Psoas muscle (tissue), 8 donors: ENCODE measurements around the gene TBL2. TPM values are rescaled to one million over a fixed set of nuclear protein-coding genes. Genes with fewer than 3 reads are reported as not detected.
"Not testable (repeated sequence)": the region's sequence is repeated elsewhere in the genome, so short reads cannot be mapped to it uniquely, and the experiment has no call there.

Experiments
- ATAC-seq, 4 donors: fragments of 200-7000 bp; cut with Tn5 transposase; one replicate each; pipeline ENCODE4 v1.9.1; 2020; ENCODE audit warnings: moderate library complexity in 3 of 4, mild to moderate bottlenecking in 2 of 4
- DNase-seq, 2 donors: peaks; one replicate each; pipeline ENCODE4 v3.0.0-alpha.2; 2020
- H3K27ac ChIP-seq: fragments of 200-600 bp; one replicate; pipeline ENCODE4 v1.8.0; 2022
- H3K27me3 ChIP-seq, 3 donors: fragments of 200-600 bp in 1 of 3; one replicate each; pipeline versions ENCODE4 v1.6.1 to v1.8.0; 2013 to 2022; ENCODE audit warnings: low read length in 2 of 3, mild to moderate bottlenecking in 2 of 3, moderate library complexity in 1 of 3; ENCODE audit not compliant: insufficient read depth in 3 of 3
- H3K36me3 ChIP-seq, 2 donors: fragments of 200-600 bp in 1 of 2; one replicate each; pipeline versions ENCODE4 v1.6.1 to v1.8.0; 2013 to 2022; ENCODE audit warnings: low read depth in 1 of 2, mild to moderate bottlenecking in 1 of 2, moderate library complexity in 1 of 2; ENCODE audit not compliant: insufficient read depth in 1 of 2
- H3K4me1 ChIP-seq: fragments of 200-600 bp; one replicate; pipeline ENCODE4 v1.8.0; 2022
- H3K4me3 ChIP-seq: fragments of 200-600 bp; one replicate; pipeline ENCODE4 v1.8.0; 2022; ENCODE audit warnings: mild to moderate bottlenecking
- H3K9me3 ChIP-seq: fragments of 200-600 bp; one replicate; pipeline ENCODE4 v1.8.0; 2022
- WGBS, 3 donors: extraction: QIAGEN DNeasy Blood & Tissue Kit; methylation state at CpG; one replicate each; pipeline versions ENCODE4 v1.1.6 to v1.1.7; 2013; 5-methylcytosine and 5-hydroxymethylcytosine counted together
- intact Hi-C, 2 donors: fragments of 100-400 bp; cut with DNase I; formaldehyde crosslinking; loops; one replicate each; pipeline versions ENCODE4 v1.11.0 to v1.14.2; 2022
- polyA plus RNA-seq, 3 donors: library from polyadenylated mRNA; stranded (reverse); fragments of 200-250 nt; gene quantifications; one replicate each; pipeline ENCODE4 v1.2.3, GENCODE V29; 2013
- total RNA-seq, 4 donors: library from RNA; stranded (reverse); fragmentation: NEBNext Ultra II Directional in 2 of 4; extraction: Animal tissue kit (Norgen Biotek cat#: 25700) in 2 of 4; gene quantifications; one replicate each; pipeline versions ENCODE4 v1.2.1 to v1.2.4, GENCODE V29; 2021 to 2023
- TF ChIP-seq, protein P1 (sequence below): fragments of 200-600 bp; IDR thresholded peaks from one replicate; pipeline ENCODE4 v1.8.0; 2022; ENCODE audit warnings: antibody characterized with exemption
- donor health status: healthy with polysubstance abuse.
- donor health status: DM: no; HTN: no; CAD: no; lungs with moderate emphysema.
- donor health status: Bipolar disorder and iron deficiency.
- donor health status: healthy.
- donor health status: DM: yes; HTN: yes; CAD: no.
- donor health status: DM: no; HTN: no; CAD: no.
- donor health status: DM: no; HTN: no; CAD: no.
- donor health status: DM: yes; HTN: yes; CAD: no.

Gene TBL2
- total and polyA plus RNA-seq, 7 donors: 8.1 to 16.1 (median 11.3) TPM

- WGBS, 3 donors: 30 to 44% (median 33%) methylated on average over 6 of the region's 6 CpGs
- no peaks in the 10 kb centered on the region for H3K9me3 ChIP-seq
- ATAC-seq (no peak), DNase-seq (no peak)
- peaks cover 6 to 40% of the 10 kb centered on the region in 2 donors for H3K36me3 ChIP-seq
- TF ChIP-seq, protein P1, sequence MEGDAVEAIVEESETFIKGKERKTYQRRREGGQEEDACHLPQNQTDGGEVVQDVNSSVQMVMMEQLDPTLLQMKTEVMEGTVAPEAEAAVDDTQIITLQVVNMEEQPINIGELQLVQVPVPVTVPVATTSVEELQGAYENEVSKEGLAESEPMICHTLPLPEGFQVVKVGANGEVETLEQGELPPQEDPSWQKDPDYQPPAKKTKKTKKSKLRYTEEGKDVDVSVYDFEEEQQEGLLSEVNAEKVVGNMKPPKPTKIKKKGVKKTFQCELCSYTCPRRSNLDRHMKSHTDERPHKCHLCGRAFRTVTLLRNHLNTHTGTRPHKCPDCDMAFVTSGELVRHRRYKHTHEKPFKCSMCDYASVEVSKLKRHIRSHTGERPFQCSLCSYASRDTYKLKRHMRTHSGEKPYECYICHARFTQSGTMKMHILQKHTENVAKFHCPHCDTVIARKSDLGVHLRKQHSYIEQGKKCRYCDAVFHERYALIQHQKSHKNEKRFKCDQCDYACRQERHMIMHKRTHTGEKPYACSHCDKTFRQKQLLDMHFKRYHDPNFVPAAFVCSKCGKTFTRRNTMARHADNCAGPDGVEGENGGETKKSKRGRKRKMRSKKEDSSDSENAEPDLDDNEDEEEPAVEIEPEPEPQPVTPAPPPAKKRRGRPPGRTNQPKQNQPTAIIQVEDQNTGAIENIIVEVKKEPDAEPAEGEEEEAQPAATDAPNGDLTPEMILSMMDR: no peak
- H3K27me3 ChIP-seq: no peaks in the 10 kb centered on the region
- intact Hi-C loops: loop anchor here in 1 of 2 donors (5.0 kb wide), 1 partner anchor 33 kb away; the partner anchor contains the start of gene BAZ1B
- peaks cover 38% of the 10 kb centered on the region for H3K4me1 ChIP-seq
- H3K4me3 ChIP-seq: peak overlapping the region; percentile 80
- peak overlapping the region; percentile 98 for H3K27ac ChIP-seq
Measured at GRCh38 chr7:73555411-73555982, 22.9 kb downstream of the TBL2 start.

DNA sequence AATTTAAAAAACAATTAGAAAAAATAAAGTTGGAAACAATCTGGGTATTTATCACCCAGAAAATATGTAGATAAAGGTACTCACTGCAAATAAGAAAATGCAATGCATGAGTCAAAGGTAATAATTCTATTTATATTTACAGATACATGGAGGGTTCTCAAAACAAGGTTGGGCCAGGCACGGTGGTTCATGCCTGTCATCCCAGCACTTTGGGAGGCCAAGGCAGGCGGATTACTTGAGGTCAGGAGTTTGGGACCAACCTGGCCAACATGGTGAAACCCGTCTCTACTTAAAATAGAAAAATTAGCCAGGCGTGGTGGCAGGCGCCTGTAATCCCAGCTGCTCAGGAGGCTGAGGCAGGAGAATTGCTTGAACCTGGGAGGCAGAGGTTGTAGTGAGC, 28.3 kb downstream of the TBL2 start:
- Histone ChIP-seq H3K36me3 (peaks cover 6 to 79% of the 10 kb centered on the region in 2 donors), H3K27ac (peak overlapping the region; percentile 58), H3K4me1 (peaks cover 18% of the 10 kb centered on the region)
- DNase-seq: peak in 1 of 2 donors; percentile 64
- H3K4me3 ChIP-seq, intact Hi-C loops, H3K9me3 ChIP-seq, H3K27me3 ChIP-seq: not testable (repeated sequence)
- ATAC-seq: peak in 3 of 4 donors; percentile 47 to 79 (median 66)
- 37 to 68% (median 47%) methylated on average over 5 of the region's 5 CpGs for WGBS, 3 donors

- Histone ChIP-seq H3K4me1 (peaks cover 9% of the 10 kb centered on the region), H3K9me3 (no peaks in the 10 kb centered on the region), H3K27me3 (no peaks in the 10 kb centered on the region), H3K4me3 (no peak overlapping the region), H3K27ac (peak overlapping the region; percentile 58), H3K36me3 (peaks cover 6 to 74% of the 10 kb centered on the region in 2 donors)
- intact Hi-C loops: no loop called here
- DNase-seq (no peak), ATAC-seq (no peak)
- TF ChIP-seq, protein P1: no peak
- 86 to 93% (median 87%) methylated on average over 4 of the region's 4 CpGs for WGBS, 3 donors
Measured at GRCh38 chr7:73549176-73549575, 29.2 kb downstream of the TBL2 start.

DNA sequence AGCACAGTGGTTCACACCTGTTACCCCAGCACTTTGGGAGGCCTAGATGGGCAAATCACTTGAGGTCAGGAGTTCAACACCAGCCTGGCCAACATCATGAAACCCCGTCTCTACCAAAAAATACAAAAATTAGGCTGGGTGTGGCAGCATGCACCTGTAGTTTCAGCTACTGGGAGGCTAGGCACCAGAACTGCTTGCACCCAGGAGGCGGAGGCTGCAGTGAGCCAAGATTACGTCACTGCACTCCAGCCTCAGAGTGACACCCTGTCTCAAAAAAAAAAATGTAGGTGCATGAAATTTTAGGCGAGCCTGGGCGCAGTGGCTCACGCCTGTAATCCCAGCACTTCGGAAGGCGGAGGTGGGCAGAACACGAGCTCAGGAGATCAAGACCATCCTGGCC, 30.5 kb downstream of the TBL2 start:
- Histone ChIP-seq H3K27ac (no peak overlapping the region), H3K27me3 (no peaks in the 10 kb centered on the region), H3K4me1 (peaks cover 7% of the 10 kb centered on the region), H3K36me3 (peaks cover 3 to 74% of the 10 kb centered on the region in 2 donors), H3K9me3 (no peaks in the 10 kb centered on the region), H3K4me3 (no peak overlapping the region)
- ATAC-seq (no peak), DNase-seq (no peak)
- TF ChIP-seq, protein P1: no peak
- intact Hi-C loops: no loop called here
- WGBS, 3 donors: 87 to 92% (median 90%) methylated on average over 9 of the region's 9 CpGs

DNA sequence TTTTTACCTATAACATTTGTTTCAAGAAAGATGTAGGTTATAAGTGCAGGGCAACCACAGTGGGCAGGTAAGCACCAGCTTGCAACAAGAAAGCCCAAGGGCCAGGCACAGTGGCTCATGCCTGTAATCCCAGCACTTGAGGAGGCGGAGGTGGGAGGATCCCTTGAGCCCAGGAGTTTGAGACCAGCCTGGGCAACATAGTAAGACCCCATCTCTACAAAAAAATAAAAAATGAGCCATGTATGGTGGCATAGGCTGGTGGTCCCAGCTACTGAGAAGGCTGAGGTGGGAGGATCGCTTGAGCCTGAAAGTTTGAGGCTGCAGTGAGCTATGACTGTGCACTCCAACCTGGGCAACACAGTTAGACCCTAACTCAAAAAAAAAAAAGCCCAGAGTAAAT, 33.7 kb downstream of the TBL2 start:
- intact Hi-C loops: no loop called here
- 94 to 97% (median 96%) methylated on average over 2 of the region's 2 CpGs for WGBS, 3 donors
- DNase-seq (no peak), ATAC-seq (no peak)
- H3K4me3 ChIP-seq: no peak overlapping the region
- no peak overlapping the region for H3K27ac ChIP-seq
- no peaks in the 10 kb centered on the region for H3K9me3 ChIP-seq
- H3K27me3 ChIP-seq: no peaks in the 10 kb centered on the region
- H3K4me1 ChIP-seq: no peaks in the 10 kb centered on the region
- TF ChIP-seq, protein P1: no peak
- peaks cover 2 to 77% of the 10 kb centered on the region in 2 donors for H3K36me3 ChIP-seq
